ENCODE data around the gene CCL18.
"Not testable (repeated sequence)": the region's sequence is repeated elsewhere in the genome, so short reads cannot be mapped to it uniquely, and the experiment has no call there.

Gene CCL18

DNA sequence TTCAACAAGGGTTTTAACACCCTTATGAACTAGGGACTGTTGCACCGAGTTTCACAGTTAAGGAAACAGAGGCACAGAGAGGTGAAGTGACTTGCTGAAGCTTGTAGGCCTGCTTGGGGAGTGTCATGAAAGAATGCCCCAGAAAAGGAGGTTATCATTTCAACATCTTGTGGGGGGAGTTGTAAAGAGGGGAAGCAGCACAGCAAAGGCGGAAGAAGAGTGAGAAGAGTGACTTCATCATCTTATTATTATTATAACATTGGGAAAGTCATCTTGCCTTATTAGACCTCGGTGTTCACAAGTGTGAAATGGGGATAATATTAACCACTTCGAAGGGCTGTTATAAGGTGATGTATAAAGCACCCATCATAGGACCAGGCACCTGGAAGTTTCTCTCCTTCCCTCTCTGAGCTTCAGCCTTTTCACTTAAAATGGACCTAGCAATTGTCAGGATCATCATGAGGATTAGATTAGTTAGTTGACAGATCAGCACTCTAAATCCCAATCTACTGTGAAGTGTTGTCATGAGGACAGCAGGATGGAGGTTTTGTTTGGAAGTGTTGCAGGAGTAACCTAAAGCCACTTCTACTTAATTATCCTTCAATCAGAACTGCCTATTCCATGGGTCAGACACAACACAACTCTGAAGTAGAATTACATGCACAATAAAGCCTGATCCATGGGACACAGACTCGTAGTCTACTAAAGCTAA, 41.9 kb downstream of the CCL18 start:
- no peak for DNase-seq

GRCh38 chr17:36106493-36106835, 42.4 kb downstream of the CCL18 start:
- no peak for DNase-seq

DNA sequence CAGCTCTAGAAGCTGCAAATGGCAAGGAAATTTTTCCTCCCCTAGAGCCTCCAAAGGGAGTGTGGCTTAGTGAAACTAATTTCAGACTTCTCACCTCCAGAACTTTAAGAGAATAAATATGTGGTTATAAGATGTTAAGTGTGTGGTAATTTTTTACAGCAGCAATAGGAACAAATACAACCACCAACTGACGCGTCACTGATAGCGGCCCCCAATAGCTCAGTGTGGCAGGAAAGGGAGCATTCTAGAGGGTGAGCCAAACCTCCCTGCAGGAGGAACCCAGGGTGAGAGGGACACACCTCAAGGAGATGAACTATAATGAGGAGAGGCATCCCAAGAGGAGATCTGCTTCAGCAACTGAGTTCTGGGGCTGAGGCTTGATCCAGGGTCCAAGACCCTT, 43.6 kb downstream of the CCL18 start:
- no peak for DNase-seq

DNA sequence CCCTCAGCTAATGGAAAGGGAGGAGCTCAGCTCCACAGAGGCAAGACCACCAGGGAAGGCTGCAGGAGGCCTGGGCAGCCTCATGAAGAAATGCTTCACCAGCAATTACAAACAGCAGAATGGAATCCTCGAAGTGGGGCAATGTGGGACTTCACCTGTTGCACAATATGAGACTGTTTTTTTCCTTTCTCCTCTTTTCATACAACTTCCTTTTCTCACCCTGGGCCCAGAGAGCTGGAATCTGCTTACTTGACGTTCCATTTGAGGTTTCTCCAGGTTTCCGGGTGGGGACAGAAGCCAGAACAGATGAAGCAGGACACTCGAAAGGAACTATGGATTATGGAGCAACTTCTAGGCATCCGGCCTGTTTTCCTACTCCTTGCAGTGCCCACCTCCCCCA, 44.2 kb downstream of the CCL18 start:
- not testable (repeated sequence) for DNase-seq

GRCh38 chr17:36111068-36111490, 47.0 kb downstream of the CCL18 start:
- no peak for DNase-seq

- DNase-seq: no peak
Observed at GRCh38 chr17:36112572-36112971, 48.5 kb downstream of the CCL18 start.

DNA sequence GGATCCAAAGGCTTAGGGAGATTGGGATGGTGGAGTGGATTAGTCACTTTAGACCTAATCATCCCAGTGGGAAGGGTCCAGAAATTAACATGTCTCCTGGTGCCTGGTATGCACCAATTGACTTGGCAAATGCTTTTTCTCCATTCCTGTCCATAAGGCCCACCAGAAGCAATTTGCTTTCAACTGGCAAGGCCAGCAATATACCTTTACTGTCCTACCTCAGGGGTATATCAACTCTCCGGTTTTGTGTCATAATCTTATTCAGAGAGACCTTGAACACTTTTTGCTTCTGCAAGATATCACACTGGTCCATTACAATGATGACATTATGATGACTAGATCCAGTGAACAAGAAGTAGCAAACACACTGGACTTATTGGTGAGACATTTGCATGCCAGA, 49.1 kb downstream of the CCL18 start:
- DNase-seq: not testable (repeated sequence)

DNA sequence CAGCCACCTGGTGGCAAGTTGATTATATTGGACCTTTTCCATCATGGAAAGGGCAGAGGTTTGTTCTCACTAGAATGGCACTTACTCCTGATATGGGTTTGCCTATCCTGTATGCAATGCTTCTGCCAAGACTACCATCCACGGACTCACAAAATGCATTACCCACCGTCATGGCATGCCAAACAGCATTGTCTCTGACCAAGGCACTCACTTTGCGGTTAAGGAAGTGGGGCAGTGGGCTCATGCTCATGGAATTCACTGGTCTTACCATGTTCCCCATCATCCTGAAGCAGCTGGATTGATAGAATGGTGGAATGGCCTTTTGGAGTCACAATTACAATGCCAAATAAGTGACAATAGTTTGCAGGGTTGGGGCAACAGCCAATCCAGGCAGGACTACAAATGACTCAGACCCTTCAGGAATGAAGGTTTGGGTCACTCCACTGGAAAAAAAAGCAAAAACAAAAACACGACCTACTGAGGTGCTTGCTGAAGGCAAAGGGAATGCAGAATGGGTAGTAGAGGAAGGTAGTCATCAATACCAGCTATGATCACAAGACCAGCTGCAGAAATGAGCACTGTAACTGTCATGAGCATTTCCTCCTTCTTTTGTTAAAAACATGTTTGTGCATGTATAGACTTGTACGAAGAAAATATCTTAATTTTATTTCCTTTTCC, 51.0 kb downstream of the CCL18 start:
- not testable (repeated sequence) for DNase-seq

DNA sequence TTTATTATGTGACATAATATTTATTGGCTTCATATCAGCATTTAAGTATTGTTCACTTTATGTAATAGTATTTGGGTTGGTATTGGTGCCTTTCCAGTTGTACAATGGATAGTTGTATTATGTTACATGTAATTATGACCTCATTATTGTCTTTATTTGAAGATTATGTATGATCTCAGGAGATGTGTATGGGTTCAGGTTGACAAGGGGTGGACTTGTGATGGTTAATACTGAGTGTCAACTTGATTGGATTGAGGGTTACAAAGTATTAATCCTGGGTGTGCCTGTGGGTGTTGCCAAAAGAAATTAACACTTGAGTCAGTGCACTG, 51.5 kb downstream of the CCL18 start:
- DNase-seq: not testable (repeated sequence)

- DNase-seq: no peak
Observed at GRCh38 chr17:36117505-36118382, 53.7 kb downstream of the CCL18 start.

DNA sequence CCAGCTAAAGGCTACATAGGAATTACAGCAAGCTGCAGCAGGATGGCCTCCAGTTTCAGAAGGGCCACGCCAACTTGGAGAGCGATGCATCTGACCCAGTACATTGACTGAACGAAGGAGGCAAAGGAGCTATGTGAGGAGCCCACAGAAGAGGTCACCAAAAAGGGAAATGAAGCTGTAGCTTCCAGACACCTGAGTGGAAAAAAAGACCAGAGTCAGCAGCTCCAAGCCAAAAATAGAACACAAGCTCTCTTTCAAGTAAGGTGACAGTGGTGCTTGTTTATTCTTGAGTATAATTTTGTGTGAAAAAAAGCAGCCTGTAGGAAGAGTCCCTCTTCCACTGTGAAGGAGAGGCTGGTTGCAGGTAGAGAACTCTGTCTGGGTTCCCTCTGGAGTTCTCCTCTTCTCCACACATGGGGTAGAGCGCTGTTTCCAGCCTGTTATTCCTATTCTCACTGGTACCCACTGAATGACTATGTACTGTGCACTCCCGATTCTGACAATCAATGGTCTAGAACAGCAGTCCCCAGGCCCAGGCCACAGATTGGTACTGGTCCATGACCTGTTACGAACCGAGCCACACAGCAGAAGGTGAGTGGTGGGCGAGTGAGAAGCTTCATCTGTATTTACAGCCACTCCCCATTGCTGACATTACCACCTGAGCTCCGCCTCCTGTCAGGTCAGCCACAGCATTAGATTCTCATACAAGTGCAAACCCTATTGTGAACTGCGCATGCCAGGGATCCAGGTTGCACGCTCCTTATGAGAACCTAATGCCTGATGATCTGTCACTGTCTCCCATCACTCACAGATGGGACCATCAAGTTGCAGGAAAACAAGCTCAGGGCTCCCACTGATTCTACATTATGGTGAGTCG, 54.6 kb downstream of the CCL18 start:
- no peak for DNase-seq

DNA sequence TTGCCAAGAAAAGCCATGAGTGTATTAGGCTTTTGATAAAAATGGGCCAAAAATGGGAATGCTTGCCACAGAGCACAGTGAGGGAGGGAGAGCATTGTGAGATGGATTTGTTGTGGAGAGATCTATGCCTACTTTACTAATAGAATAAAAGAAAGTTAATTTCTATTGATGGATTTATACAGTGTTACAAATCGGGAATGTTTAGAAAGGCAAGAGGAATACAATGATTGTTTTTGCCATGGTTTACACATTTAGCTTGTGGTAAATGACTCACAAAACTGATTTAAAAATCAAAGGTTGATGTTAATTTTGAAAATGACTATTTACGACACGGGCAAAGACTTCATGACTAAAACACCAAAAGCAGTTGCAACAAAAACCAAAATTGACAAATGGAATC, 56.1 kb downstream of the CCL18 start:
- DNase-seq: no peak

GRCh38 chr17:36121099-36121498, 57.0 kb downstream of the CCL18 start:
- DNase-seq: not testable (repeated sequence)

All from NCI-H1092 treated with DMSO at 0.1 percent for 48 hours (cell line).